ENCODE results near the gene PRDM10. TPM values are rescaled to one million over a fixed set of nuclear protein-coding genes. Genes with fewer than 3 reads are reported as not detected.
A peak's percentile ranks its signal among the peaks of the same experiment; 100 is the strongest.

PRDM10 gene
- total RNA-seq, 1 donor: 8.6 TPM

DNA sequence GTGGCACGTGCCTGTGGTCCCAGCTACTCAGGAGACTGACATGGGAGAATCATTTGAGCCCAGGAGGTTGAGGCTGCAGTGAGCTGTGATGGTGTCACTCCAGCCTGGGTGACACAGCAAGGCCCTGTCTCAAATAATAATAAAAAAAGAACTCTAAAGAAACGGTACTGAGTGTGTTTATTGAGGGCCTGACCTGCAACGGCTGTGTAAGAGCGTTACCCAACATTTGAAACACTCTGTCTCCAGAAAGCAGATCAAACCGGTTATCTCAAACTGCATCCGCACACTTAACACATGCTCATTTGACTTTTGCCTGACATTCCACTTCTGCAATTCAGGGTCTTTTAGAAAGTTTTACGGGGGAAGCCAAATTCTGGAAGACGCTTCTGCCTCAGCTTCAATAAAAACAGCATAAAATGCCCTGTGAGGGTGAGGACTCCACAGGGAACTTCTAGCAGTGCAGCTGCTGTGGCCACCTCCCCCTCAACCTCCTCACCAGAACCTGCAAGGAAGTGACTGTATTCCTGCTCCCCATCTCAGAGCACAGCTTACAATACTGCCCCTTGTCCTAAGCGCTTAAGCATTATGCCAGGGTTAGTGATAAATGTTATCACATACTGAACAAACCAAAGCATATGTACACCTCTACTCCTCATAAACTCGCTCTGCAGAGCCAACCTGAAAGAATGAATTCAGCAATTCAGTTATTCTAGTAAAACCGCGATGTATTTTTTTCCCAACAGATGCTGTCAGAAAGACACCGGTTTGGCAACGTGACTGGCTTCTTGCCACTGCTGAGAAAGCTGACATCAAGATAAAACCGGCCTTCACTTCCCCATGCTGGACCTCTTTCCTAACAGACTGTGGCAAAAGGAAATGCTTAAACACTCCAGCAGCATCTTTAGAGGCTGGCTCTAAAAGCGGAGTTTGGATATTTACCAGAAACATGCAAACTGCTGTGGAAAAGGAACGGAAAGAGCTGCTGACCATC lies 52.2 kb downstream of the PRDM10 start:
- TF ChIP-seq, protein P1, sequence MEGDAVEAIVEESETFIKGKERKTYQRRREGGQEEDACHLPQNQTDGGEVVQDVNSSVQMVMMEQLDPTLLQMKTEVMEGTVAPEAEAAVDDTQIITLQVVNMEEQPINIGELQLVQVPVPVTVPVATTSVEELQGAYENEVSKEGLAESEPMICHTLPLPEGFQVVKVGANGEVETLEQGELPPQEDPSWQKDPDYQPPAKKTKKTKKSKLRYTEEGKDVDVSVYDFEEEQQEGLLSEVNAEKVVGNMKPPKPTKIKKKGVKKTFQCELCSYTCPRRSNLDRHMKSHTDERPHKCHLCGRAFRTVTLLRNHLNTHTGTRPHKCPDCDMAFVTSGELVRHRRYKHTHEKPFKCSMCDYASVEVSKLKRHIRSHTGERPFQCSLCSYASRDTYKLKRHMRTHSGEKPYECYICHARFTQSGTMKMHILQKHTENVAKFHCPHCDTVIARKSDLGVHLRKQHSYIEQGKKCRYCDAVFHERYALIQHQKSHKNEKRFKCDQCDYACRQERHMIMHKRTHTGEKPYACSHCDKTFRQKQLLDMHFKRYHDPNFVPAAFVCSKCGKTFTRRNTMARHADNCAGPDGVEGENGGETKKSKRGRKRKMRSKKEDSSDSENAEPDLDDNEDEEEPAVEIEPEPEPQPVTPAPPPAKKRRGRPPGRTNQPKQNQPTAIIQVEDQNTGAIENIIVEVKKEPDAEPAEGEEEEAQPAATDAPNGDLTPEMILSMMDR (IDR thresholded peaks at IDR 0.05; ENCODE audit: insufficient read depth, low read depth, low read length): no peak
- H3K4me3 ChIP-seq (ENCODE audit: low read depth, low read length): no peak overlapping the region
- DNase-seq (ENCODE audit: low read depth): peak; percentile 69

DNA sequence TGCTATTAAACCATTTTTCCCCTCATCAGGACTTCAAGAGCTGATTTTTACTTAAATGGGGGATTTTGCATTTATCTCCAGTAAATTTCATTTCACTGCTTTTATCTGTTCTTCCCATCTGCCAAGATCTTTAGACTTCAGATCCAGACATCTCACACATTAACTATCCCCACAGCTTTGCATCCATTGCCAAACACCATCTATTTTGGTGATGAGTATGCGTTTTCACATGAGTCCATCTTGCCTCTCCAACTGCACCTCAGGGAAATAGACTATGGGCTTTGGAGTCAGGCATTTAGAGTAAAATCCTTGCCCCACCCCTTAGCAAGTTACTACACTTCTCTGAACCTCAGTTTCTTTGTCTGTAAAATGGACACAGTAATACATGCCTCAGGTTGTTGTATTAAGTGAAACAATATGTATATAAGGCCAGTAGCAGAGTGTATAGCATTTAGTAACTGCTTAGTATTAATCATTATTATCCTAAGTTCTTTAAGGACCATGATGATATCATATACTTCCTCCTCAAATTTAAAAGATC lies 53.6 kb downstream of the PRDM10 start:
- no peak for DNase-seq (ENCODE audit: low read depth)

DNA sequence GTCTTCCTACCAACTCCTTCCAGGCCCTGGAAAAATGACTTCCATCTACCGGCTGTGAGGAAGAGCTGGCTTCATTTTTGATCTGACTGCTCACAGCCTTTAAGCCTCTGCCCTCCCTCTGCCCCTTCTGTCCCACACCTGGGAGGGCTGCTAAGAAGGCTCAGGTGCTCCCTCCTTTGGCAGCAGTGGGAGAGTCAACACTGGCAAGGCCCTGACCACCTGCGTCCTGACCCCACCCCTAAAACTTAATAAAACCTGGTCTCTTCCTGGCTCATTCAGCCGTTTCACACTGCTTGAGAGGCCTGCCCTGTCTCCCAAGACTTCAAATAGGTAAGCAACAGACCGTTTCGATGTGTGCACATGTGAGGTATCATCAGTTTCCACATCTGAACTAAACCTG lies 55.2 kb downstream of the PRDM10 start:
- TF ChIP-seq, protein P1 (IDR thresholded peaks at IDR 0.05; ENCODE audit: insufficient read depth, low read depth, low read length): no peak
- DNase-seq (ENCODE audit: low read depth): no peak
- H3K4me3 ChIP-seq (ENCODE audit: low read depth, low read length): no peak overlapping the region

More for the DNA sequence above, 53.6 kb downstream of the PRDM10 start:
- TF ChIP-seq, protein P1 (IDR thresholded peaks at IDR 0.05; ENCODE audit: insufficient read depth, low read depth, low read length): no peak
- no peak overlapping the region for H3K4me3 ChIP-seq (ENCODE audit: low read depth, low read length)

DNA sequence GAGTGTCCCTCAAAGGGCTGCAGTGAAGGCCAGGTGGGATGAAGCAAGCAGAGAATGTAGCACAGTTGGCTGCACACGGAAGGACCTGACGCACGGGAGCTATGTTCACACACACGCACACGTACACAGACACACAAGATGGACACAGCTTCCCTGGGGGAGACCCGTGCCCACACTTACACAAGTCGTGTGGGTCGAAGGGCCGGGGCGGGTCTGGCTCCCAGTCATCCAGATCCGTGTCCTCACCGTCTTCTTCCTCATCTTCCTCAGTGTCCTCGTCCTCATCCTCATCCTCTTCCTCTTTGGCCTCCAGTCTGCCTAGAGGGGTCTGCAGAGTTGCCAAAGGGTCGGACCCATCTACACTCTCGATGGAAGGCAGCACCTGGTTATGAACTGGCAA lies 55.7 kb downstream of the PRDM10 start:
- no peak overlapping the region for H3K4me3 ChIP-seq (ENCODE audit: low read depth, low read length)
- DNase-seq (ENCODE audit: low read depth): no peak
- TF ChIP-seq, protein P1 (IDR thresholded peaks at IDR 0.05; ENCODE audit: insufficient read depth, low read depth, low read length): no peak

DNA sequence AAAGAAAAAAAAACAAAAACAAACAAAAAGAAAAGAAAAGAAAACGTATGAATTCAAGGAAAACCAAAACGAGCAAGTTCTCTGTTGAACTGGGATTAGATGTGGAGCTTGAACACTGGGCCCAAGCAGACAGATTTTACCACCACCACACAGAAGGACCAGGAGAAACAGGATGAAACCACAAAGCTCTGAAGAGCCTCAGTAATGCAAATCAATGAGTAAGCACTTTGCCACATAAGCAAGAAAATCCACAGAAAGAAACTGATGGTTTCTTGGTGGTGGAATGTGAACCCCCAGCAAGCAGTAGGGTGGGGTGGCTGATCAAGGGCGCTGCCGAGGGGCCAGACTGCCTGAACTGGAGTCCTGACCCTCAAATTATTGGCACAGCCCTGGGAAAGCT lies 56.4 kb downstream of the PRDM10 start:
- H3K4me3 ChIP-seq (ENCODE audit: low read depth, low read length): no peak overlapping the region
- TF ChIP-seq, protein P1 (IDR thresholded peaks at IDR 0.05; ENCODE audit: insufficient read depth, low read depth, low read length): no peak
- DNase-seq (ENCODE audit: low read depth): no peak

DNA sequence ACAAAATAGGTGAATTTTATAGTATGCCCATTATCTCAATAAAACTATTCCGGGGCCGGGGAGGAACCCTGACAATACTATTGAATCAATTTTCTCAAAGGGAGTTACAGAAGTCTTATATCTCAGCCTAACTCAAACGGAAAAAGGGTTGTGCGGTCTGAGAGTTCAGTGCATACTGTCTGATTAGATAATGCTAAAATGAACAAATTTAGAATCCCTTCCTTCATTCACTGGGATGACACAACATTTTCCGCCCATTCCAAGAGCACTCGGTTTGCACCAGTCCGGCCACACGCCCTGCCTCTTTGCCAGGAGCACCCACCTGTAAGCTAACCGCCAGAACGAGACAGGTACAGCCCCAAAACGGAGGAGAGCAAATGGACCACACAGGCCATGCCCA lies 57.3 kb downstream of the PRDM10 start:
- TF ChIP-seq, protein P1 (IDR thresholded peaks at IDR 0.05; ENCODE audit: insufficient read depth, low read depth, low read length): no peak
- no peak for DNase-seq (ENCODE audit: low read depth)

More for the DNA sequence above, 57.3 kb downstream of the PRDM10 start:
- no peak overlapping the region for H3K4me3 ChIP-seq (ENCODE audit: low read depth, low read length)

All from fibroblast of villous mesenchyme (primary cell).